Common myeloid progenitor, CD34-positive (primary cell): Measurements from ENCODE around the gene CCNT2. TPM values are rescaled to one million over a fixed set of nuclear protein-coding genes. Genes with fewer than 3 reads are reported as not detected.
A peak's percentile ranks its signal among the peaks of the same experiment; 100 is the strongest.

Source experiments
- CTCF ChIA-PET: fragments of 350-600 bp; sonication (Branson Sonifier 250); formaldehyde crosslinking; loops from one replicate; lab custom pipeline; 2021; ENCODE audit warnings: antibody characterized with exemption; lab: Charles Lee
- POLR2A ChIA-PET: fragments of 350-600 bp; sonication (Branson Sonifier 250); formaldehyde crosslinking; loops from one replicate; lab custom pipeline; 2021; ENCODE audit warnings: antibody characterized with exemption; lab: Charles Lee
- DNase-seq, 3 donors: peaks; one replicate each; pipeline versions ENCODE4 v3.0.0 to v3.0.0-alpha.2; 2013
- H3K27ac ChIP-seq, 2 experiments: 1 replicate in 1 of 2; 2 replicates in 1 of 2; pipeline ENCODE4 v1.7.0; 2013; ENCODE audit warnings: inconsistent platforms in 2 of 2, low read length in 2 of 2, mild to moderate bottlenecking in 2 of 2, low read depth in 1 of 2, moderate library complexity in 1 of 2; ENCODE audit not compliant: severe bottlenecking in 2 of 2, insufficient read depth in 1 of 2, poor library complexity in 1 of 2
- H3K27me3 ChIP-seq, 5 experiments: replicated peaks in 2 of 5; 1 replicate in 3 of 5; 2 replicates in 2 of 5; pipeline versions ENCODE4 v1.6.1 to v1.7.0; 2013; ENCODE audit warnings: low read length in 4 of 5, mild to moderate bottlenecking in 2 of 5, moderate library complexity in 2 of 5, inconsistent platforms in 1 of 5; ENCODE audit not compliant: insufficient read depth in 5 of 5, control insufficient read depth in 4 of 5
- H3K36me3 ChIP-seq, 4 experiments: 1 replicate in 2 of 4; 2 replicates in 2 of 4; pipeline versions ENCODE4 v1.6.1 to v1.7.0; 2013; ENCODE audit warnings: low read length in 3 of 4, control low read depth in 1 of 4, mild to moderate bottlenecking in 1 of 4; ENCODE audit not compliant: control insufficient read depth in 4 of 4, insufficient read depth in 4 of 4
- H3K4me1 ChIP-seq, 4 experiments: 1 replicate in 3 of 4; 2 replicates in 1 of 4; pipeline versions ENCODE4 v1.6.1 to v1.7.1; 2013; ENCODE audit warnings: low read length in 3 of 4, mild to moderate bottlenecking in 3 of 4, control low read depth in 1 of 4, inconsistent platforms in 1 of 4, moderate library complexity in 1 of 4; ENCODE audit not compliant: control insufficient read depth in 4 of 4, insufficient read depth in 4 of 4; ENCODE audit errors: control extremely low read depth in 1 of 4
- H3K4me3 ChIP-seq, 7 experiments: 1 replicate in 4 of 7; 2 replicates in 3 of 7; pipeline versions ENCODE4 v1.5.1 to v1.7.0; 2013; ENCODE audit warnings: mild to moderate bottlenecking in 7 of 7, low read length in 6 of 7, moderate library complexity in 6 of 7, inconsistent platforms in 2 of 7, low read depth in 2 of 7, control low read depth in 1 of 7; ENCODE audit not compliant: insufficient read depth in 4 of 7, control insufficient read depth in 1 of 7; ENCODE audit errors: extremely low read depth in 1 of 7
- H3K9me3 ChIP-seq, 5 experiments: 1 replicate in 4 of 5; 2 replicates in 1 of 5; pipeline versions ENCODE4 v1.6.1 to v1.7.1; 2013; ENCODE audit warnings: low read length in 4 of 5, mild to moderate bottlenecking in 2 of 5, inconsistent platforms in 1 of 5, low read depth in 1 of 5, moderate library complexity in 1 of 5; ENCODE audit not compliant: control insufficient read depth in 4 of 5, insufficient read depth in 2 of 5; ENCODE audit errors: control extremely low read depth in 1 of 5
- WGBS: methylation state at CpG from one replicate; pipeline ENCODE4 v1.1.5; 2013; ENCODE audit not compliant: insufficient coverage; 5-methylcytosine and 5-hydroxymethylcytosine counted together
- polyA plus RNA-seq: library from polyadenylated mRNA; unstranded; fragments of 120-200 nt; gene quantifications from one replicate; pipeline ENCODE4 v1.2.1, GENCODE V29; 2013

Gene CCNT2
- 47.0 TPM for polyA plus RNA-seq

DNA sequence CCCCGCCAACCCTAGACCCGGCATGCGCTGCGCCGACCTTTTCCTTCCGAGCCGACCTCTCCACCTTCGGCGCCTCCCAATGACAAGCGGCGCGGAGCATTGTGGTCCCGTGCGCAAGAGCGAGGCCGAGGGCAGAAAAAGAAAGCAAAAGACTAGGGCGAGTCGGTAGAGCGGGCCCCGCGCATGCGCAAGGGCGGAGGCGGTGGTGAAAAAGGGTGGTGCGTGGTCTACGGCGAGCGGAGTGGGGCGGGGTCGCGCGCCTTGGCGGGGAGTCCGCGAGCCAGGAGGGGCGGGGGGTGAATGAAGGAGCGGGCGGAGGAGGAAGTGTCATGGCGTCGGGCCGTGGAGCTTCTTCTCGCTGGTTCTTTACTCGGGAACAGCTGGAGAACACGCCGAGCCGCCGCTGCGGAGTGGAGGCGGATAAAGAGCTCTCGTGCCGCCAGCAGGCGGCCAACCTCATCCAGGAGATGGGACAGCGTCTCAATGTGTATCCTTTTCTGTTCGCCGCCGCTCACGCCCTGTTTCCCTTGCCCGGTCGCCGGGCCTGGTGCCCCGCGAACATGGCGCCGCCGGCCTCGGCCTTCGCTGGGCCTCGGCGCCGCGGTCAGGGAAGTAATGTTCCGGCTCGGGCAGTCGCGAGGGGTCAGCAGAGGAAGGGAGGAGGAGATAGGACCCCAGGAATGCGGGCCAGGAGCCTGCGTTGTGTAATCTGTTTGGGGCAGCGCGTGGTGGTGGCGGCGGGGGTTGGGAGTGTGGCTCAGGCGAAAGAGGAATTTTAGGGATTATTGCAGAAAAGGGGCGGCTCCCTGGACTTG lies at the start of gene CCNT2:
Gene CCNT2, plus strand, starts transcription at position 297 of the 815 bp plus-strand sequence. Its CDS starts 33 bp downstream, at position 330.
- Histone ChIP-seq H3K36me3 (peaks cover 0 to 13% (median under 1%) of the 10 kb centered on the region in 4 experiments), H3K27ac (peak within 1 kb of the TSS; percentile 95 to 98), H3K27me3 (no peaks in the 10 kb centered on the region), H3K4me3 (peak within 1 kb of the TSS; percentile 93 to 99 (median 98)), H3K9me3 (no peaks in the 10 kb centered on the region), H3K4me1 (peaks cover 12 to 29% (median 17%) of the 10 kb centered on the region in 4 experiments)
- WGBS, result under 1% methylated on average over 80 of the region's 83 CpGs
- peak; percentile 99 to 100 (median 100) for DNase-seq
- POLR2A ChIA-PET, result interaction anchor here (0.8 to 1.0 kb wide), 3 partner anchors 14 to 249 kb away, joined by 3 to 4 read pairs (median 3); no protein-coding TSS in a partner anchor
- CTCF ChIA-PET, result interaction anchor here (0.6 to 1.3 kb wide), 2 partner anchors 12 to 58 kb away, joined by 4 read pairs; no protein-coding TSS in a partner anchor

GRCh38 chr2:134869946-134870736 lies 48.5 kb upstream of the CCNT2 start:
- 98% methylated on average over 8 of the region's 8 CpGs for WGBS
- POLR2A ChIA-PET, result no interaction called here
- CTCF ChIA-PET, result interaction anchor here (0.6 kb wide), 1 partner anchor 8 kb away, joined by 3 read pairs; no protein-coding TSS in a partner anchor

DNA sequence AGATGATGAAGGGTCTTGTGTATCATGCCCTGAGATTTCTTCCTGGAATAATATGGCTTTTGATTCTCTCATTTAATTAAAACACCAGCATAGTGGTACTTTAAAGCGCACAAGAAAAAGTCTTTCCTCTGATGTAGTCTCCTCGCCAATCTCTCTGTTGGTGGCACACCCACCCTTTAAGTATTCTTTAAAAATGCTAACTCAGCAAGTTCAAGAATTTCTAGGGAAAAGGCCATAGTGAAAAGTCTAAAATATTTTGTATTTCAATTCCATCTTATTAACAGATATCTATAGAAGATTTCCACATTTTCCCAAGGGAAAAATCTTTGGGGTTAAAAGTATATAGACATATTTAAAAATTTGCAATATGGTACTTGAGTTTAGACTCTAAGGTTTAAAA lies 45.5 kb upstream of the CCNT2 start:
- POLR2A ChIA-PET, result no interaction called here
- Histone ChIP-seq H3K27ac (no peak overlapping the region), H3K36me3 (no peaks in the 10 kb centered on the region), H3K4me1 (no peaks in the 10 kb centered on the region), H3K4me3 (no peak overlapping the region), H3K9me3 (peaks cover 0 to 3% (median 0%) of the 10 kb centered on the region in 5 experiments), H3K27me3 (no peaks in the 10 kb centered on the region)
- 100% methylated on average over 1 of the region's 2 CpGs for WGBS
- DNase-seq, result no peak
- CTCF ChIA-PET, result no interaction called here

More at GRCh38 chr2:134869946-134870736, 48.5 kb upstream of the CCNT2 start:
- Histone ChIP-seq H3K27ac (no peak overlapping the region), H3K4me1 (no peaks in the 10 kb centered on the region), H3K4me3 (no peak overlapping the region), H3K9me3 (peaks cover 0 to 3% (median 0%) of the 10 kb centered on the region in 5 experiments), H3K36me3 (no peaks in the 10 kb centered on the region), H3K27me3 (no peaks in the 10 kb centered on the region)
- DNase-seq, result no peak

- Histone ChIP-seq H3K4me3 (no peak overlapping the region), H3K36me3 (no peaks in the 10 kb centered on the region), H3K4me1 (no peaks in the 10 kb centered on the region), H3K9me3 (peaks cover 0 to 3% (median 3%) of the 10 kb centered on the region in 5 experiments), H3K27me3 (no peaks in the 10 kb centered on the region), H3K27ac (no peak overlapping the region)
- WGBS, result no CpG with 5 or more reads among the region's 1 CpG
- ChIA-PET POLR2A (no interaction called here), CTCF (no interaction called here)
- no peak for DNase-seq
These were observed 43.3 kb upstream of the CCNT2 start for GRCh38 chr2:134875309-134875708.

GRCh38 chr2:134882773-134883172 lies 35.8 kb upstream of the CCNT2 start:
- Histone ChIP-seq H3K27ac (no peak overlapping the region), H3K4me1 (no peaks in the 10 kb centered on the region), H3K27me3 (no peaks in the 10 kb centered on the region), H3K36me3 (no peaks in the 10 kb centered on the region), H3K4me3 (no peak overlapping the region), H3K9me3 (peaks cover 0 to 3% (median 2%) of the 10 kb centered on the region in 5 experiments)
- ChIA-PET POLR2A (no interaction called here), CTCF (interaction anchor here (0.6 to 1.2 kb wide), 2 partner anchors 14 to 472 kb away, joined by 3 to 4 read pairs; no protein-coding TSS in a partner anchor)
- no peak for DNase-seq

- H3K4me1 ChIP-seq, result no peaks in the 10 kb centered on the region
- no peak for DNase-seq
- H3K27me3 ChIP-seq, result no peaks in the 10 kb centered on the region
- POLR2A ChIA-PET, result no interaction called here
- 94% methylated on average over 2 of the region's 3 CpGs for WGBS
- H3K36me3 ChIP-seq, result no peaks in the 10 kb centered on the region
- CTCF ChIA-PET, result no interaction called here
- no peak overlapping the region for H3K27ac ChIP-seq
- H3K4me3 ChIP-seq, result no peak overlapping the region
- H3K9me3 ChIP-seq, result peaks cover 0 to 2% (median 0%) of the 10 kb centered on the region in 5 experiments
These were observed 34.9 kb upstream of the CCNT2 start for GRCh38 chr2:134883552-134884293.
